Activated T-cell treated with anti-CD3 and anti-CD28 coated beads for 1 hour (primary cell): ENCODE data around the gene NUDT5.
A peak's percentile ranks its signal among the peaks of the same experiment; 100 is the strongest.
"Not testable (repeated sequence)": the region's sequence is repeated elsewhere in the genome, so short reads cannot be mapped to it uniquely, and the experiment has no call there.

ENCODE experiments used
- DNase-seq: peaks from one replicate; pipeline ENCODE4 v3.0.0-alpha.2; 2020; ENCODE audit warnings: low read depth

The NUDT5 gene

GRCh38 chr10:12195603-12196506 lies at the start of gene NUDT5, which contains the start of gene CDC123:
Gene NUDT5, minus strand, starts transcription at chr10:12195891. Its CDS starts 9,600 bp downstream, at chr10:12186291.
Gene CDC123, plus strand, starts transcription at chr10:12196188. Its CDS starts 58 bp downstream, at chr10:12196246.
- peak; percentile 69 for DNase-seq

GRCh38 chr10:12243864-12244620 lies 48.4 kb upstream of the NUDT5 start:
- DNase-seq: no peak

- no peak for DNase-seq
Observed at GRCh38 chr10:12241810-12242529, 46.3 kb upstream of the NUDT5 start.

- no peak for DNase-seq
Observed at GRCh38 chr10:12238821-12239220, 43.1 kb upstream of the NUDT5 start.

- no peak for DNase-seq
Observed at GRCh38 chr10:12237265-12238220, 41.9 kb upstream of the NUDT5 start.

- DNase-seq: no peak
Observed at GRCh38 chr10:12235796-12236195, 40.1 kb upstream of the NUDT5 start.

- DNase-seq: no peak
Observed at GRCh38 chr10:12235116-12235694, 39.5 kb upstream of the NUDT5 start.

- not testable (repeated sequence) for DNase-seq
Observed at GRCh38 chr10:12234687-12235086, 39.0 kb upstream of the NUDT5 start.

GRCh38 chr10:12228851-12229250 lies 33.2 kb upstream of the NUDT5 start:
- DNase-seq: no peak

GRCh38 chr10:12226438-12226837 lies 30.7 kb upstream of the NUDT5 start:
- not testable (repeated sequence) for DNase-seq

- DNase-seq: no peak
Observed at GRCh38 chr10:12225444-12225843, 29.8 kb upstream of the NUDT5 start.

GRCh38 chr10:12221323-12222298 lies 25.9 kb upstream of the NUDT5 start:
- DNase-seq: no peak

GRCh38 chr10:12218991-12219390 lies 23.3 kb upstream of the NUDT5 start:
- no peak for DNase-seq

- peak; percentile 29 for DNase-seq
Observed at GRCh38 chr10:12214763-12215218, 19.1 kb upstream of the NUDT5 start.

GRCh38 chr10:12214093-12214492 lies 18.4 kb upstream of the NUDT5 start:
- DNase-seq: no peak

GRCh38 chr10:12213621-12214020 lies 17.9 kb upstream of the NUDT5 start:
- no peak for DNase-seq

- no peak for DNase-seq
Observed at GRCh38 chr10:12212454-12212853, 16.8 kb upstream of the NUDT5 start.

- no peak for DNase-seq
Observed at GRCh38 chr10:12208460-12208859, 12.8 kb upstream of the NUDT5 start.

- DNase-seq: no peak
Observed at GRCh38 chr10:12207114-12207513, 11.4 kb upstream of the NUDT5 start.
